Prostate gland (tissue), 2 donors: Measurements from ENCODE around the gene DMAC2L.

ENCODE experiments used
- POLR2A ChIP-seq: fragments of 450-650 bp; IDR thresholded peaks from one replicate; pipeline ENCODE4 v1.6.1; 2016; ENCODE audit warnings: antibody characterized with exemption, mild to moderate bottlenecking
- POLR2AphosphoS5 ChIP-seq: sonication (generic); formaldehyde crosslinking; IDR thresholded peaks from one replicate; pipeline ENCODE4 v1.6.1; 2017; ENCODE audit warnings: antibody characterized with exemption
- TF ChIP-seq, protein P1 (sequence below), 4 experiments: fragments of 200-600 bp in 2 of 4; fragments of 450-650 bp in 2 of 4; sonication (generic) in 2 of 4; IDR thresholded peaks; 1 replicate in 3 of 4; 2 replicates in 1 of 4; pipeline ENCODE4 v1.5.1; 2016 to 2019; ENCODE audit warnings: antibody characterized with exemption in 4 of 4, mild to moderate bottlenecking in 2 of 4, moderate library complexity in 2 of 4

DNA sequence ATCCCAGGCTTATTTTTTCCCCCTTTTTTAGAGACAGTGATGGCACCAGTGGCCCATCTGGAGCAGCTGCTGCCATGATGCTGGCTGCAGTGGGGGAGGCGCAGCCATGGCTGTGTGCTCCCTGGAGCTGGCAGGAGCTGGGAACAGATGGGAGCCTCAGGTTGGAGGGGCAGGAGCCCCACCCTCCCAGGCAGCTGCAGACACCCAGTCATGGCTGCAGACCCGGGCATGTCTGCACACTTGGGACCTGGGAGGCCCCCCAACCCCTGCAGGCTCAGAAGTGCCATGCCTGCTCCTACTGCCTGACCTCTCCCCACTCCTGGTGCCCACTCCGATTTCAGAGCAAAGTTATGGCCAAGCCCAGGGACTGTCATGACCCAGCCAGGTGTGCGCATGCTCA, 59.4 kb downstream of the DMAC2L start:
- no peak for TF ChIP-seq POLR2A
- TF ChIP-seq, protein P1, sequence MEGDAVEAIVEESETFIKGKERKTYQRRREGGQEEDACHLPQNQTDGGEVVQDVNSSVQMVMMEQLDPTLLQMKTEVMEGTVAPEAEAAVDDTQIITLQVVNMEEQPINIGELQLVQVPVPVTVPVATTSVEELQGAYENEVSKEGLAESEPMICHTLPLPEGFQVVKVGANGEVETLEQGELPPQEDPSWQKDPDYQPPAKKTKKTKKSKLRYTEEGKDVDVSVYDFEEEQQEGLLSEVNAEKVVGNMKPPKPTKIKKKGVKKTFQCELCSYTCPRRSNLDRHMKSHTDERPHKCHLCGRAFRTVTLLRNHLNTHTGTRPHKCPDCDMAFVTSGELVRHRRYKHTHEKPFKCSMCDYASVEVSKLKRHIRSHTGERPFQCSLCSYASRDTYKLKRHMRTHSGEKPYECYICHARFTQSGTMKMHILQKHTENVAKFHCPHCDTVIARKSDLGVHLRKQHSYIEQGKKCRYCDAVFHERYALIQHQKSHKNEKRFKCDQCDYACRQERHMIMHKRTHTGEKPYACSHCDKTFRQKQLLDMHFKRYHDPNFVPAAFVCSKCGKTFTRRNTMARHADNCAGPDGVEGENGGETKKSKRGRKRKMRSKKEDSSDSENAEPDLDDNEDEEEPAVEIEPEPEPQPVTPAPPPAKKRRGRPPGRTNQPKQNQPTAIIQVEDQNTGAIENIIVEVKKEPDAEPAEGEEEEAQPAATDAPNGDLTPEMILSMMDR (IDR thresholded peaks at IDR 0.05) = no peak
- no peak for TF ChIP-seq POLR2AphosphoS5
